ENCODE data around the gene RASAL2.

RASAL2 gene

DNA sequence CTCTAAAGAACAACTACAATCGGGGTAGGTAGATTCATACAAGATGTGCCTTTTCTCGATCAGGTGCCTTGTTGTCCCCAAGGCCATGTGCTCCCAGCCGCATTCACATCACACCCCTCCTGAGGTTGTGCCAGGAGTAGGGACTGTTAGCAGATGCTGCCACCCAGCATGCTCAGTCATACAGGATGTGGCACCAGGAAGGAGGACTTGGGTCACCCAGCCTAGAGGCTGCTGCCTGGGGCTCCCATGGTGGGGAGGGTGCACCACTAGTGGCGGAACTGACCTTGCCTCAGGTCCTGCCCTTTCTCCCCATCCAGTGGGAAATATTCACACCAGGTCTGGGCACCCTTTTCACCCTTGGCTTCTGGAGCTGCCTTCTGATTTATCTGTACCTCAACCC lies 427.3 kb downstream of the RASAL2 start:
- no peak for DNase-seq

DNA sequence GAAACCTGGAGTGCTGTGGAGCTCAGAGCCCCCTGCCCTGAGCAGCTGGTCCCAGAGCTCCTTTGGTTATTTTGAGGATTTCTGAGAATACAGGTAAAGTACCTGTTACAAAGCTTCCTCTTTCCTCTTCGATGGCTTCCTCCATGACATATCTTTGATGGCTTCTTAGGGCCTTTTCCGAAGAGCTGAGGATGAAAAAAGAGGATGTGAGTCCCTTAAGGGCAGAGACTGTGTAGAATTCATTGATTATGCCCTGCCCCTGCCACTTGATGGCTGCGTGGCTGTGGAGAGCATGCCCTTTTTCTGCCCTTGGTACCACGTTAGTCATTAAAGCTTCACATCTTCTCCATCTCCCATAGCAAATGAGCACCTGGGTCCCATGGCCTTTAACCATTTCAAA lies 433.2 kb downstream of the RASAL2 start:
- DNase-seq: no peak

DNA sequence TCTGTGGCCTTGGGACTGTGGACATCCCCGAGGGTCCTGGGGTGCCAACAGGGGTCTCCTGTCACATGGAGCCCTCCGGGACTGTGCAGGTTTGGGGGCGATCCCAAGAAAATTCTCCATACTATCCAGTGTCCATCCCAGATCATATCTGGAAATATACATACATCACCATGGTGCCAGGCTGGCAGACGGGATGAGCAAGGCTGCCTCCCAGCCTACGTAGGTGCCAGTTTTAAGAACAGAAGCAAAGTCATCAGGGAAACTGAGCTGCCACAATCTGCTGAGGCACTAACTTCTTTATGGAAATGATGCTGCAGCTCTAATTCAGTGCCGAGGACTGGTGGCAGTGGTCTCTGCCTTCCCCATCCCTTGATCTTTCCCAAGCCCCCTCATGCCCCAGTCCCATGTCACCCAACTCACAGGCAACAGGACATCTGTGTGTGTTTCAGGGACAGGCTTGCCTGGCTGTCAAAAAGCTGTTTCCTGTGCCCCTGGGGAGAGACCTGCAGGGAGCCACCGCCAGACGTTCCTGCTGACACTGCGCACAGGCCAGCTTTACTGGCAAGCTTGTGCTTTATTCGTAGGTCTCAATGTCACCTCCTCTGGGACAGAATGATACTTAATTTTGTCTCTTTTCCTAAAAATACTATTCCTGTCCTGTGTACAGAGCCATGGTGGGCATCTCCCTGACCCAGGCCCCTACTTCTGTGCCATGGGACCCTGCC lies 434.5 kb downstream of the RASAL2 start:
- DNase-seq: no peak

DNA sequence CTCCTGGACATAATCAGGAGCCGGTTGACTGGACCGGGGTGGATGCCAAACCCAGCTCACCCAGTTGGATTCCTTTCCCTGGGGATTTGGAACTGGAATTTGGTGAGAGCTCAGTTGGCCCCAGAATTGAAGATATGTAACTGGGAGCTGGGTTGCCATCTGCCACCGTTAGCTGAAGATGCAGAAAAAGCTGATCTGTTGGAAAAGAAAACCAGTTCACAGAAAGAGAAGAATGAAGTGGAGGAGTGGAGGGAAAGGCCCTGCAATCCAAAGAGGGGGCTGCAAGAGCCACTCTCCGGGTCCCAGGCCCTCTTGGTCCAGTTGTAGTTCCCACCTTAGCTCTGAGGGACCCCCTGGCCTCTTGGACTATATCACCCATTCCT lies 435.0 kb downstream of the RASAL2 start:
- DNase-seq: no peak

DNA sequence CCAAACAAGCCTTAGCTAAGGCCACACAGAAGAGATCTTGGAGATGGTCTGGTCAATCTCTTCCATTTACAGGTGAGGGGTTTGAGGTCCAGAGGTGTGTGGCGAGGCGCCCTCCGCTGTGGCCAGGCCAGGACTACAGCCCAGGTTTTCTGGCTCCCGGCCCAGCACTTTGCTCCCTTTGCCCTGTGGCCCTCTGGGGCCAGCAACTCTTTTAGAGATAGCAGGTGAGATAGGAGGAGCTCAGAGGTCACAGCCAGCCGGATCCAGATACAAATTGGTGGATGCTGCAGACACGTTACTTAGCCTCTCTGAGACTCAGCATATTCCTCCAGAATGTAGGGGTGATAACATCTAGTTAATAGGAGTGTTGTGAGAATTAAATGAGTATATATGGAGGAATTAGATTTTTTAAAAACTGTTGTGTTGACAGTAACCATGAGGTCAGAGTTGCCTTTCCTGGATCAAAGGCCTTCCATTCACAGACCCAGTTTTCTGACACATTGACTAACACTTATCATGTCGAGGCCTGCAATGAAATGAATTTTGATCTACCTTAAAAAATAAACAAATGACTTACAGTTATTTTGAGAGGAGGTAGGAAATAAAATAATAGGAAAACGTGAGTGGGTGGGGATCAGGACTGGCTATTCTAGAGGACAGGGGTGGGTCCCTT lies 435.6 kb downstream of the RASAL2 start:
- no peak for DNase-seq

DNA sequence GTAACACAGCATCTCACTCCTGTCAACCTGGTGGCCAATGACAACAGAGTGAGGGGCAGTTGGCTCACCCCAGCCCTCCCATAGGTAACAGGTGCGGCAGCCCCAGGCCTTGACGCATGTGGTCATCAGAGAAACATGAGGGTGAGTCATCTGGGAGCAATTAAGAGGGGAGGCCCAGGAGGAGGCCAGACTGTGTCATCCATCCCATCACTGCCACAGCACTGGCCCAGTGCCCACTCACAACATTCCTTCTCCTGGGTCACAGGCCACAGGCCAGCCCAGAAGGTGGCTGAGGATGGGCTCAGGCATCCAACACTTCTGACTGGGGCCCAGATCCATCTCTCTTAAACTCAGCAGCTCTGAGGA lies 436.1 kb downstream of the RASAL2 start:
- no peak for DNase-seq

DNA sequence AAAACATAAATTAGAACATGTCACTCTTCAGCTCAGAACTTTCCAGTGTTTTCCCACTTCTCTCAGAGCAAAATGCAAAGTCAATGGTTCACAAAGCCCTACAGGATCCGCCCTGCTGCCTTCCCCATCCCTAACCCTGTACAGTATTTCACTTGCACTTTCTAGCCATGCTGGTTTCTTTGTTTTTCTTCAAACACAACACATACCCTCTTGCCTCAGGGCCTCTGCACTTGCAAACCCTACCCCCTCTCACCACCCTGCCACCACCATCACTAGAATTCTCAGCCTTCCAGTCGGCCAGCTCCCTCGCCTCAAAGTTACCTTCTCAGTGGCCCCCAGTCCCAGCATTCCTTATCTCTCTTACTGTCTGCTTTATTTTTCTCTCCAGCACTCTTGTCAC lies 436.6 kb downstream of the RASAL2 start:
- no peak for DNase-seq

DNA sequence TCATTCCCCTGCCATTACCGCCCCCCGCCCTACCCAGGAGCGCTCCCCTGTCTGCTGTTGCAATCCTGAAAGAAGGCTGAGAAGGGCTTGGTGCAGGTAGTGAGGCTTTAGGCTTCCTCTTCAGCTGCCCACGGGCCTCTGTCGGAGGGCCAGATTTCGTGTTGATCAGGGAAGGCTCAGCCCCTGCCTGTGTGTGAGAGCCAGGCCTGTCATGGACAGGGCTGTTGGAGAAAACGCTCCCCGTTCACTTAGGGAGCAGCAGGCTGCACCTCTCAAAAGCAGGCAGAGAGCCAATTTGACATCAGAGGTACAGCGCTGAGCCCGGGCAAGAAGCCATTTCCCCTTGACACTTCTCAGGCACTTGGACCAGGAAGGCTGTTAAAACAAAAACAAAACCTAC lies 438.0 kb downstream of the RASAL2 start:
- DNase-seq: no peak

DNA sequence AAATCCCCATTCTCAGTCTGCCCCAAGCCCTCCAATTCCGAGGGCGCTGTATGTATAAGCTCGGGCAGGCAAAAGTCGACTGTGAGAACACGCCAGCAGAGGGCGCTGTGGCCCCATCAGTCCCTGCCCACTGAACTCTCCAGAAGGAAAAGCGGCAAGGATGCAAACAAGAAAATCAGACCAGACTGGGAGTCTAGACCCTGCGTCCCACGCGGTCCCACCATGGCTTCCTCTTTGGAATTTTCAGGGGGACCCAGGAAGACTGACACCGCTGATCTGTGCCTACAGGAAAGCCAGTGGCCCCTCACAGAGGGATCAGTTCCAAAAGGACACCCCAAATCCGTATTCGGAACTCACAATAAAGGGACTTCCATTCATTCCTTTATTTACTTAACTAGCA lies 438.5 kb downstream of the RASAL2 start:
- peak; percentile 36 to 61 (median 55) for DNase-seq

DNA sequence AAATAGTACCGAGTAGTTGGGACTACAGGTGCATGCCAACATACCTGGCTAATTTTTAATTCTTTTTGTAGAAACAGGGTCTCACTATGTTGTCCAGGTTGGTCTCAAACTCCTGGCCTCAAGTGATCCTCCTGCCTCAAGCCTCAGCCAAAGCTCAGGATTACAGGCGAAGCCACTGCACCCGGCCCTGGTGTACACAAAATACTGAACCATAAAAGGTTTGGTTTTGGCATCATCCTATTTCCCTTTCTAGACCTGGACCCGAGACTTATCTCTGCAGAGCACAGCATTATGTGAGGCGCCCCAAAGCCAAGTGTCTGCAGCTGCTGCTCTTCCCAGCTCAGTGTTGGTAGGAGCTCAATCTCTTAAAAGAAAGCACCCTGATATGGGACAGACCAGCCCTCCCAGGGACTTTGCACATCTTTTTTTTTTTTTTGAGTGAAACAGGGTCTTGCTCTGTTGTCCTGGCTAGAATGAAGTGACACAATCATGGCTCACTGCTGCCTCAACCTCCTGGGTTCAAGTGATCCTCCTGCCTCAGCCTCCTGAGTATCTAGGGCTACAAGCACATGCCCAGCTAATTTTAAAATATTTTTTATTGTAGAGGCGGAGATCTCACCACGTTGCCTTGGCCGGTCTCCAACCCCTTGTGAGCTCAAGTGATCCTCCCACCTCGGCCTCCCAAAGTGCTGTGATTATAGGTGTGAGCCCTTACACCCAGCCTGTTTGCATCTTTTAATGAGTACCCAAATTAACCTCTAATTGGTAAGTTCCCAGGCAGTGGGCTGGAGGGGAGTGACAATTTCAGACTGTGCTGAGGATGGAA lies 439.4 kb downstream of the RASAL2 start:
- DNase-seq: no peak
